ENCODE results near the gene CDC42EP2. TPM values are rescaled to one million over a fixed set of nuclear protein-coding genes. Genes with fewer than 3 reads are reported as not detected.

CDC42EP2 gene
- total and polyA plus RNA-seq, 2 of the 13 experiments (the other 11 are each of a cell fraction or from before 2014, with no cell fraction given), result 2.3 to 7.1 TPM

- TF ChIP-seq HNRNPLL (IDR thresholded peaks at IDR 0.05; ENCODE audit: low read depth, low read length, poor library complexity, severe bottlenecking), result no peak
- no peak for TF ChIP-seq RBAK (CRISPR knock-in tag; IDR thresholded peaks at IDR 0.05)
- no peak for TF ChIP-seq SNAPC2 (CRISPR knock-in tag; IDR thresholded peaks at IDR 0.05)
- TF ChIP-seq, protein P1, sequence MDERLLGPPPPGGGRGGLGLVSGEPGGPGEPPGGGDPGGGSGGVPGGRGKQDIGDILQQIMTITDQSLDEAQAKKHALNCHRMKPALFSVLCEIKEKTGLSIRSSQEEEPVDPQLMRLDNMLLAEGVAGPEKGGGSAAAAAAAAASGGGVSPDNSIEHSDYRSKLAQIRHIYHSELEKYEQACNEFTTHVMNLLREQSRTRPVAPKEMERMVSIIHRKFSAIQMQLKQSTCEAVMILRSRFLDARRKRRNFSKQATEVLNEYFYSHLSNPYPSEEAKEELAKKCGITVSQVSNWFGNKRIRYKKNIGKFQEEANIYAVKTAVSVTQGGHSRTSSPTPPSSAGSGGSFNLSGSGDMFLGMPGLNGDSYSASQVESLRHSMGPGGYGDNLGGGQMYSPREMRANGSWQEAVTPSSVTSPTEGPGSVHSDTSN (CRISPR knock-in tag; IDR thresholded peaks at IDR 0.05), result no peak
- no peak for TF ChIP-seq ZBTB21 (CRISPR knock-in tag; IDR thresholded peaks at IDR 0.05)
- TF ChIP-seq, protein P2, sequence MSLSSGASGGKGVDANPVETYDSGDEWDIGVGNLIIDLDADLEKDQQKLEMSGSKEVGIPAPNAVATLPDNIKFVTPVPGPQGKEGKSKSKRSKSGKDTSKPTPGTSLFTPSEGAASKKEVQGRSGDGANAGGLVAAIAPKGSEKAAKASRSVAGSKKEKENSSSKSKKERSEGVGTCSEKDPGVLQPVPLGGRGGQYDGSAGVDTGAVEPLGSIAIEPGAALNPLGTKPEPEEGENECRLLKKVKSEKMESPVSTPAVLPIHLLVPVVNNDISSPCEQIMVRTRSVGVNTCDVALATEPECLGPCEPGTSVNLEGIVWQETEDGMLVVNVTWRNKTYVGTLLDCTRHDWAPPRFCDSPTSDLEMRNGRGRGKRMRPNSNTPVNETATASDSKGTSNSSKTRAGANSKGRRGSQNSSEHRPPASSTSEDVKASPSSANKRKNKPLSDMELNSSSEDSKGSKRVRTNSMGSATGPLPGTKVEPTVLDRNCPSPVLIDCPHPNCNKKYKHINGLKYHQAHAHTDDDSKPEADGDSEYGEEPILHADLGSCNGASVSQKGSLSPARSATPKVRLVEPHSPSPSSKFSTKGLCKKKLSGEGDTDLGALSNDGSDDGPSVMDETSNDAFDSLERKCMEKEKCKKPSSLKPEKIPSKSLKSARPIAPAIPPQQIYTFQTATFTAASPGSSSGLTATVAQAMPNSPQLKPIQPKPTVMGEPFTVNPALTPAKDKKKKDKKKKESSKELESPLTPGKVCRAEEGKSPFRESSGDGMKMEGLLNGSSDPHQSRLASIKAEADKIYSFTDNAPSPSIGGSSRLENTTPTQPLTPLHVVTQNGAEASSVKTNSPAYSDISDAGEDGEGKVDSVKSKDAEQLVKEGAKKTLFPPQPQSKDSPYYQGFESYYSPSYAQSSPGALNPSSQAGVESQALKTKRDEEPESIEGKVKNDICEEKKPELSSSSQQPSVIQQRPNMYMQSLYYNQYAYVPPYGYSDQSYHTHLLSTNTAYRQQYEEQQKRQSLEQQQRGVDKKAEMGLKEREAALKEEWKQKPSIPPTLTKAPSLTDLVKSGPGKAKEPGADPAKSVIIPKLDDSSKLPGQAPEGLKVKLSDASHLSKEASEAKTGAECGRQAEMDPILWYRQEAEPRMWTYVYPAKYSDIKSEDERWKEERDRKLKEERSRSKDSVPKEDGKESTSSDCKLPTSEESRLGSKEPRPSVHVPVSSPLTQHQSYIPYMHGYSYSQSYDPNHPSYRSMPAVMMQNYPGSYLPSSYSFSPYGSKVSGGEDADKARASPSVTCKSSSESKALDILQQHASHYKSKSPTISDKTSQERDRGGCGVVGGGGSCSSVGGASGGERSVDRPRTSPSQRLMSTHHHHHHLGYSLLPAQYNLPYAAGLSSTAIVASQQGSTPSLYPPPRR (CRISPR knock-in tag; IDR thresholded peaks at IDR 0.05; ENCODE audit: borderline replicate concordance), result no peak
- no peak for TF ChIP-seq ZNF713 (CRISPR knock-in tag; IDR thresholded peaks at IDR 0.05)
- no peak for TF ChIP-seq ZBTB10 (CRISPR knock-in tag; IDR thresholded peaks at IDR 0.05; ENCODE audit: borderline replicate concordance)
- no peak for TF ChIP-seq SRSF1 (optimal IDR thresholded peaks at IDR 0.05; ENCODE audit: low read depth, low read length)
- TF ChIP-seq YY1 (IDR thresholded peaks at IDR 0.05; ENCODE audit: insufficient read depth, insufficient replicate concordance, low read depth, low read length), result no peak
- TF ChIP-seq, protein P3, sequence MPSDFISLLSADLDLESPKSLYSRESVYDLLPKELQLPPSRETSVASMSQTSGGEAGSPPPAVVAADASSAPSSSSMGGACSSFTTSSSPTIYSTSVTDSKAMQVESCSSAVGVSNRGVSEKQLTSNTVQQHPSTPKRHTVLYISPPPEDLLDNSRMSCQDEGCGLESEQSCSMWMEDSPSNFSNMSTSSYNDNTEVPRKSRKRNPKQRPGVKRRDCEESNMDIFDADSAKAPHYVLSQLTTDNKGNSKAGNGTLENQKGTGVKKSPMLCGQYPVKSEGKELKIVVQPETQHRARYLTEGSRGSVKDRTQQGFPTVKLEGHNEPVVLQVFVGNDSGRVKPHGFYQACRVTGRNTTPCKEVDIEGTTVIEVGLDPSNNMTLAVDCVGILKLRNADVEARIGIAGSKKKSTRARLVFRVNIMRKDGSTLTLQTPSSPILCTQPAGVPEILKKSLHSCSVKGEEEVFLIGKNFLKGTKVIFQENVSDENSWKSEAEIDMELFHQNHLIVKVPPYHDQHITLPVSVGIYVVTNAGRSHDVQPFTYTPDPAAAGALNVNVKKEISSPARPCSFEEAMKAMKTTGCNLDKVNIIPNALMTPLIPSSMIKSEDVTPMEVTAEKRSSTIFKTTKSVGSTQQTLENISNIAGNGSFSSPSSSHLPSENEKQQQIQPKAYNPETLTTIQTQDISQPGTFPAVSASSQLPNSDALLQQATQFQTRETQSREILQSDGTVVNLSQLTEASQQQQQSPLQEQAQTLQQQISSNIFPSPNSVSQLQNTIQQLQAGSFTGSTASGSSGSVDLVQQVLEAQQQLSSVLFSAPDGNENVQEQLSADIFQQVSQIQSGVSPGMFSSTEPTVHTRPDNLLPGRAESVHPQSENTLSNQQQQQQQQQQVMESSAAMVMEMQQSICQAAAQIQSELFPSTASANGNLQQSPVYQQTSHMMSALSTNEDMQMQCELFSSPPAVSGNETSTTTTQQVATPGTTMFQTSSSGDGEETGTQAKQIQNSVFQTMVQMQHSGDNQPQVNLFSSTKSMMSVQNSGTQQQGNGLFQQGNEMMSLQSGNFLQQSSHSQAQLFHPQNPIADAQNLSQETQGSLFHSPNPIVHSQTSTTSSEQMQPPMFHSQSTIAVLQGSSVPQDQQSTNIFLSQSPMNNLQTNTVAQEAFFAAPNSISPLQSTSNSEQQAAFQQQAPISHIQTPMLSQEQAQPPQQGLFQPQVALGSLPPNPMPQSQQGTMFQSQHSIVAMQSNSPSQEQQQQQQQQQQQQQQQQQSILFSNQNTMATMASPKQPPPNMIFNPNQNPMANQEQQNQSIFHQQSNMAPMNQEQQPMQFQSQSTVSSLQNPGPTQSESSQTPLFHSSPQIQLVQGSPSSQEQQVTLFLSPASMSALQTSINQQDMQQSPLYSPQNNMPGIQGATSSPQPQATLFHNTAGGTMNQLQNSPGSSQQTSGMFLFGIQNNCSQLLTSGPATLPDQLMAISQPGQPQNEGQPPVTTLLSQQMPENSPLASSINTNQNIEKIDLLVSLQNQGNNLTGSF (CRISPR knock-in tag; IDR thresholded peaks at IDR 0.05), result no peak
- TF ChIP-seq ZNF549 (CRISPR knock-in tag; IDR thresholded peaks at IDR 0.05), result no peak
- TF ChIP-seq ZIK1 (CRISPR knock-in tag; IDR thresholded peaks at IDR 0.05; ENCODE audit: borderline replicate concordance, low read depth), result no peak
- TF ChIP-seq ZNF510 (CRISPR knock-in tag; IDR thresholded peaks at IDR 0.05; ENCODE audit: low read depth), result no peak
- no peak for TF ChIP-seq GTF3A (CRISPR knock-in tag; conservative IDR thresholded peaks at IDR 0.05)
Observed at GRCh38 chr11:65357856-65358356, 43.2 kb downstream of the CDC42EP2 start (continued).
